ACC112 (cell line): Measurements from ENCODE around the gene PTPRN2.

Source experiments
- H2AFZ ChIP-seq: fragments of 200-600 bp; sonication (generic); one replicate; pipeline ENCODE4 v1.6.0; 2017; ENCODE audit warnings: antibody characterized with exemption, low read length; ENCODE audit not compliant: unreplicated experiment
- H3K27ac ChIP-seq: fragments of 200-600 bp; sonication (generic); 2 replicates; pipeline ENCODE4 v1.5.1; 2014; ENCODE audit warnings: low read depth, mild to moderate bottlenecking, antibody characterized with exemption, low read length, moderate library complexity
- H3K27me3 ChIP-seq: fragments of 200-600 bp; sonication (generic); 2 replicates; pipeline ENCODE4 v1.6.1; 2014; ENCODE audit warnings: mild to moderate bottlenecking, antibody characterized with exemption, low read length, moderate library complexity, mixed read lengths; ENCODE audit not compliant: insufficient read depth
- H3K36me3 ChIP-seq: fragments of 200-600 bp; sonication (generic); 2 replicates; pipeline ENCODE4 v1.6.1; 2016; ENCODE audit warnings: mild to moderate bottlenecking, antibody characterized with exemption, low read length, moderate library complexity, mixed read lengths; ENCODE audit not compliant: insufficient read depth
- H3K4me1 ChIP-seq: fragments of 200-600 bp; sonication (generic); one replicate; pipeline ENCODE4 v1.6.1; 2016; ENCODE audit warnings: low read length, mixed read lengths; ENCODE audit not compliant: insufficient read depth, unreplicated experiment, control insufficient read depth
- H3K4me3 ChIP-seq: fragments of 200-600 bp; sonication (generic); 2 replicates; pipeline ENCODE4 v1.5.1; 2014; ENCODE audit warnings: mild to moderate bottlenecking, low read depth, low read length
- H3K79me2 ChIP-seq: fragments of 200-600 bp; sonication (generic); one replicate; pipeline ENCODE4 v1.6.0; 2016; ENCODE audit warnings: low read length; ENCODE audit not compliant: control insufficient read depth, unreplicated experiment, insufficient read depth

Gene PTPRN2

GRCh38 chr7:157815706-157816022 is 772.0 kb downstream of the PTPRN2 start:
- H3K4me3 ChIP-seq, result no peak overlapping the region
- no peaks in the 10 kb centered on the region for H3K27me3 ChIP-seq
- no peaks in the 10 kb centered on the region for H3K4me1 ChIP-seq
- no peak overlapping the region for H2AFZ ChIP-seq
- H3K79me2 ChIP-seq, result no peaks in the 10 kb centered on the region
- no peaks in the 10 kb centered on the region for H3K36me3 ChIP-seq
- H3K27ac ChIP-seq, result no peak overlapping the region

- Histone ChIP-seq H3K27ac (no peak overlapping the region), H3K79me2 (no peaks in the 10 kb centered on the region), H2AFZ (no peak overlapping the region), H3K36me3 (no peaks in the 10 kb centered on the region), H3K4me3 (no peak overlapping the region), H3K4me1 (no peaks in the 10 kb centered on the region), H3K27me3 (no peaks in the 10 kb centered on the region)
These were observed 772.5 kb downstream of the PTPRN2 start for GRCh38 chr7:157814931-157815705.

- H3K4me1 ChIP-seq, result no peaks in the 10 kb centered on the region
- H3K79me2 ChIP-seq, result no peaks in the 10 kb centered on the region
- H3K4me3 ChIP-seq, result no peak overlapping the region
- H3K27me3 ChIP-seq, result no peaks in the 10 kb centered on the region
- H2AFZ ChIP-seq, result no peak overlapping the region
- H3K36me3 ChIP-seq, result no peaks in the 10 kb centered on the region
- no peak overlapping the region for H3K27ac ChIP-seq
These were observed 773.6 kb downstream of the PTPRN2 start for GRCh38 chr7:157813741-157814661.

- Histone ChIP-seq H3K79me2 (no peaks in the 10 kb centered on the region), H3K4me3 (no peak overlapping the region), H3K27me3 (no peaks in the 10 kb centered on the region), H2AFZ (no peak overlapping the region), H3K4me1 (no peaks in the 10 kb centered on the region), H3K36me3 (no peaks in the 10 kb centered on the region), H3K27ac (no peak overlapping the region)
These were observed 774.6 kb downstream of the PTPRN2 start for GRCh38 chr7:157813053-157813452.

GRCh38 chr7:157811946-157812345 is 775.7 kb downstream of the PTPRN2 start:
- Histone ChIP-seq H3K27ac (no peak overlapping the region), H3K79me2 (no peaks in the 10 kb centered on the region), H3K4me1 (no peaks in the 10 kb centered on the region), H3K27me3 (no peaks in the 10 kb centered on the region), H3K36me3 (no peaks in the 10 kb centered on the region), H2AFZ (no peak overlapping the region), H3K4me3 (no peak overlapping the region)

GRCh38 chr7:157809863-157810851 is 777.5 kb downstream of the PTPRN2 start:
- no peaks in the 10 kb centered on the region for H3K79me2 ChIP-seq
- H2AFZ ChIP-seq, result no peak overlapping the region
- no peaks in the 10 kb centered on the region for H3K4me1 ChIP-seq
- no peak overlapping the region for H3K27ac ChIP-seq
- no peaks in the 10 kb centered on the region for H3K27me3 ChIP-seq
- H3K4me3 ChIP-seq, result no peak overlapping the region
- no peaks in the 10 kb centered on the region for H3K36me3 ChIP-seq

GRCh38 chr7:157809154-157809862 is 778.3 kb downstream of the PTPRN2 start:
- no peak overlapping the region for H3K27ac ChIP-seq
- H3K27me3 ChIP-seq, result no peaks in the 10 kb centered on the region
- H3K4me3 ChIP-seq, result no peak overlapping the region
- H3K79me2 ChIP-seq, result no peaks in the 10 kb centered on the region
- H3K36me3 ChIP-seq, result no peaks in the 10 kb centered on the region
- no peaks in the 10 kb centered on the region for H3K4me1 ChIP-seq
- no peak overlapping the region for H2AFZ ChIP-seq

GRCh38 chr7:157808042-157808441 is 779.6 kb downstream of the PTPRN2 start:
- no peaks in the 10 kb centered on the region for H3K27me3 ChIP-seq
- H2AFZ ChIP-seq, result no peak overlapping the region
- no peak overlapping the region for H3K4me3 ChIP-seq

GRCh38 chr7:157807510-157807909 is 780.1 kb downstream of the PTPRN2 start:
- no peak overlapping the region for H3K27ac ChIP-seq
- no peak overlapping the region for H2AFZ ChIP-seq
- no peak overlapping the region for H3K4me3 ChIP-seq
- H3K79me2 ChIP-seq, result no peaks in the 10 kb centered on the region
- H3K27me3 ChIP-seq, result no peaks in the 10 kb centered on the region
- H3K4me1 ChIP-seq, result no peaks in the 10 kb centered on the region
- no peaks in the 10 kb centered on the region for H3K36me3 ChIP-seq

More at GRCh38 chr7:157808042-157808441, 779.6 kb downstream of the PTPRN2 start:
- H3K27ac ChIP-seq, result no peak overlapping the region
- no peaks in the 10 kb centered on the region for H3K4me1 ChIP-seq
- H3K36me3 ChIP-seq, result no peaks in the 10 kb centered on the region
- no peaks in the 10 kb centered on the region for H3K79me2 ChIP-seq

GRCh38 chr7:157806711-157807110 is 780.9 kb downstream of the PTPRN2 start:
- Histone ChIP-seq H3K4me1 (no peaks in the 10 kb centered on the region), H3K27me3 (no peaks in the 10 kb centered on the region), H2AFZ (no peak overlapping the region), H3K36me3 (no peaks in the 10 kb centered on the region), H3K4me3 (no peak overlapping the region), H3K79me2 (no peaks in the 10 kb centered on the region), H3K27ac (no peak overlapping the region)
